HG03565 (cell line): ENCODE measurements around the gene REXO1.

Experiments
- ATAC-seq: cut with Tn5 transposase; IDR thresholded peaks from one replicate; pipeline ENCODE4 v1.9.1; 2021; ENCODE audit warnings: mild to moderate bottlenecking, moderate library complexity; ENCODE audit not compliant: unreplicated experiment

Gene REXO1

DNA sequence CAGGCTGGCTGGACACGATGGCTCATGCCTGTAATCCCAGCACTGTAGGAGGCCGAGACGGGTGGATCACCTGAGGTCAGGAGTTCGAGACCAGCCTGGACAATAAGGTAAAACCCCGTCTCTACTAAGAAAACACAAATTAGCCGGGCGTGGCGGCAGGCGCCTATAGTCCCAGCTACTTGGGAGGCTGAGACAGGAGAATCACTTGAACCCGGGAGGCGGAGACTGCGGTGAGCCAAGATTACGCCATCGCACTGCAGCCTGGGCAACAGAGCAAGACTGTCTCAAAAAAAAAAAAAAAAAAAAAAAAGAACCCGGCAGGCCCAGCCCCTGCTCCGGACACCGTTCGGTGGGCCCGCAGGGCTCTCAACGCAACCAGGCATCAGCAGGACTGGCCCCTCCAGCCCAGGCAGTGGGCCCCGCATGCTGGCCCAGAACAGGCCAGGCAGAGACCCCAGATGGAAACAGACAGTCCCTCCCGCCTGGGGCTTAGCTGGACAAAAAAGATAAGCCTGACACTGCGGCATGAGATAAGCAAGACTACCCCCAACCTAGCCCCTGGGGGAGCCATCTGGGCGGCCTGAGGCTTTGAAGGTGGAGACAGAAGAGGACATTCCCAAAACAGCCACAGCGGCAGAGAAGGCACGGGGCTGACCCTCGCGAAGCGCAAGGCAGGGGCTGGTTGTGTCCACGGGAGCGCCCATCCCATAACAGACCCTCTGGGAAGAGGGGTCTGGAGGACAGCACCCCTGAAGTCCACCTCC is 11.6 kb downstream of the REXO1 start:
- ATAC-seq, result no peak

GRCh38 chr19:1833540-1833939 is 14.7 kb downstream of the REXO1 start:
- ATAC-seq, result no peak

DNA sequence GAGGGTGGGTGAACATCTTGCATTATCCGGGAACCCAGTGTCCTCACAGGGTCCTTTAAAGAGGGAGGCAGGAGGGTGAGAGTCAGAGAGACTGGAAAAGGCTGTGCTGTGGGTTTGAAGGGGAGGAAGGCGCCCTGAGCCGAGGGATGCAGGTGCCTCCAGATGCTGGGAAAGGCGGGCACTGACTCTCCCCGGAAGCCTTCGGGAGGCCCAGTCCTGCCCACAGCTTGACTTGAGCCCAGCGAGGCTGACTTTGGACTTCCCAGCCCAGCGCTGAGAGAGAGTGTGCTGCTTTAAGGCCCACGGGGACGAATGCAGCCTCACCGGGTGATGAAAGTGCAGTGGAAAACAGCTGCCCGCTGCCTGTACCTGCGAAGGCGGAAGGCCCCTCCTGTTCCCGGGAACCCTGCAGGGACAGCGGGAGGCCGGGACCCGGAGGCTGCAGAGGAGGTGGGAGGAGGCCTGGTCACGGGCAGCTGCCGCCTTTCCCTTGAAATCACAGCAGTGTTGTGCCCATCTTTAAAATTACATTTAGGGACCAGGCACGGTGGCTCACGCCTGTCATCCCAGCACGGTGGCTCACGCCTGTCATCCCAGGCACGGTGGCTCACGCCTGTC is 16.1 kb downstream of the REXO1 start:
- ATAC-seq, result no peak

GRCh38 chr19:1830978-1831377 is 17.3 kb downstream of the REXO1 start:
- no peak for ATAC-seq

DNA sequence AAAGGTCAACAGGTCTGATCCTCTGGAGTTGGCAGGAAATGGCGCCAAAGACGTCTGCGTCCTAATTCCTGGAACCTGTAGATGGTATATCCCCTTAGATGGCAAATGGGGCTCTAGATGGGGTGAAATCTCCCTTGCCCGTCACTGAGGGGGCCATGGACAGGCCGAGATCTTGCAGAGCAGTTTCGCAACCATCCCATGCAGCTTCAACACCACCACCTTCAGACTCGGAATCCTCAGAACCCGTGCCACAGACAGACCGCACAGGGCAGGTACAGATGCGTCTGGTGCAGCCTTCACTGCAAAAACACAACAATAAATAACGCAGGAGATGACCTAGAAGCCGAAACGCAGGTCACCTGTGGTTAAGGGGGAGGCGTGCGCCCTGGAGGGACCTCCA is 17.7 kb downstream of the REXO1 start:
- no peak for ATAC-seq

DNA sequence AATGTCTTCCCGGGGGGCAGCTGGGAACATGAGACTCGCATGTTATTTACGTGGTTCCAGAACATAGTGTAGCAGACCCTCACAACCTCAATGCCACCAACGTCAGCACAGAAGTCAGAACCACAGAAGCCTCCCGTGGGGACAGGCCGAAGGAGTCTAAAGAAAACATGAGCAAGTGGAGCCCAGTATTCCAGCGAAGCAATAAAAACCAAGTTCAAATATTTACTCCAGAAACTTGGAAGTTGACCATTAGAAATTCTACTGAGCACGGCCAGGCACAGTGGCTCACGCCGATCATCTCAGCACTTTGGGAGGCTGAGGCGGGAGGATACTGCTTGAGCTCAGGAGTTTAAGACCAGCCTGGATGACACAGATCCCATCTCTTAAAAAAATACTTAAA is 18.3 kb downstream of the REXO1 start:
- no peak for ATAC-seq

DNA sequence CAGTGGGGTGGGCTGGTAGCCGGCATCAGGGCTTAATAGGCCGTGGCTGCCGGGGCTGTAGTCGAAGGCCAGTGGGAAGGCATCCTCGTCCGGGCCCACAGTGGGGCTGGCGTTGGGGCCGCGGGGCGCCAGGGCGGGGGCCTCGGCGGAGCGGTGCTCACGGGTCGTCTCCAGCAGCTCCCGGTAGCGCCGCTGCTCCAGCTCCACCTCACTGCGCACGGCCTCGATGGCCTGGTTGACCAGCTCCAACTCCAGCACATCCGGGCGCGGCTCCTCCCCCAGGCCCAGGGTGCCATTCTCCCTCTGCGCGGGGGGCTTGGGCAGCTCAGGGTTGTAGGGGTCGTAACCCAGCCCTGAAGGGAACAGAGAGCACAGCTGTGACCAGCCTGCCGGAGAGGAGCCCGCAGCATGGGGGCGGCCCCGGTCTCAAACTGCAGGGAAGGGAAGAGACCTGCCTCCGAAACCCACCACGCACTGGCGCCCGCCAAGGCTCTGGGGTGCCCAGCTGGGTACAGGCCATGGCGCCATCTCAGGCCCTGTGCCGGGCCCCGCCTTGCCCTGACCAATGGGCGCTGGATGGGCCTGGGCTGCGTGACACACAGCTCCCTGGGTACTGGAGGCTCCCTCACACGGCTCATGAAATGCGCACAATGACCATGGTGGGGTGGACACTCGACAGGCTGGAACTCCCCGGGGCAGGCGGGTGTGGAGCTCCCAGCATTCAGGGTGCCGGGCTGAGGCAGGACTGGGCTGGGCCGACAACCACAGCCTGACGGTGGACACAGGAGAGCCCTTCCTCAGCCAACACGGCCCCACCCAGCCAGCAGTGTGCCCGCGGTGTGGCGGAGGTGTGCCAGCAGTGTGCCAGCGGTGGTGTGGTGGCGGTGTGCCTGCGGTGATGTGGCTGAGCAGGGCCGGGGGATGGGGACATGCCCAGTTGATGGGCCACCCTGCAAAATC is 19.7 kb downstream of the REXO1 start:
- no peak for ATAC-seq

- ATAC-seq, result no peak
Observed at GRCh38 chr19:1827566-1828278, 20.6 kb downstream of the REXO1 start.

- ATAC-seq, result no peak
Observed at GRCh38 chr19:1826557-1827521, 21.4 kb downstream of the REXO1 start.

DNA sequence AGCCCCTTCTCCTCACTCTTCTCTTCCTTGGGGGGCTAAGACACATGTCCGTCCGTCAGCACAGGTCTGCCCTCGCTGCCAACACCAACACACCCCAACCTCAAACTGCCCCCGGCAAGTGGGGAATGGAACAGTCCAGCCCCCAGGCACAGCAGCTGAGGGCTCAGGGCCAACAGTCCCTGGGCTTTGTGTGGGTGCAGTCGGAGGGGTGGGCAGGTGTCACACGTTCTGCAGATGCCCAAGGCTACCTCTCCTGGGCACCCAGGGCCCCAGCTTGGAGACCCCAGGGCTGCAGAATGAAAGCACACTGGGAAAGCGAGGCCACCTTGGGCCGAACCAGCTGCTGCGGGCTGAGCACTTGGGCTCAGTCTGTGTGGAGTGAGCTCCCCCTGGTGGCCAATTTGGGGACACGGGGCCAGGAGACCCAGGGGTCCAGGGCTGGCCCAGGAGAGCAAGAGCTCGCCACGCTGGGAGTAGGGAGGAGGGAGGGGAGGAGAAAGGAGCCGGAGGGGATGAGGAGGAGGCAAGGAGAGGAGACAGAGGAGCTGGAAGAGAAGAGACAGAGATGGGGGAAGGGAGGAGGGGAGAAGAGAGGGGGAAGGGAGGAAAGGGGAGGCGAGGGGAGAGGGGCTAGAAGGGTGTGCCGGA is 22.2 kb downstream of the REXO1 start:
- no peak for ATAC-seq

GRCh38 chr19:1824252-1824622 is 24.0 kb downstream of the REXO1 start:
- no peak for ATAC-seq

GRCh38 chr19:1823539-1824251 is 24.6 kb downstream of the REXO1 start:
- no peak for ATAC-seq

DNA sequence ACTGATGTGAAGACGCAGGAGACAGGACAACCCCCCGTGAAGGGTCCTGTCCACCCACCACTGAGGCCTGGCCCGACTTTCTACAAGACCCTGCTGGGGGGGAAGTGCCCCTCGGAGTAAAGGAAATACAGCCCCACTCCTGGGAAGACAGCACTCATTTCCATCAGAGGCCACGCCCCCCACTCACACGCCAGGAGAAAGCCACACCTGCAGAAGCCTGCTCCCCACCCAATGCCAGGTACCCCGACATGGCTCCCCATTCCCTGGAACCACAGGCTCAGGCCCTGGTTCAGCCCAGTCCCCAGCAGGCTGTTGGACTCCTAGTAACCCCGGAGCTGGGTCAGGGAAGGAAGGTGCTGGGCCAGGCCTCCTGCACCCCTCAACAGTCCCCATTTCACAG is 25.3 kb downstream of the REXO1 start:
- ATAC-seq, result no peak

DNA sequence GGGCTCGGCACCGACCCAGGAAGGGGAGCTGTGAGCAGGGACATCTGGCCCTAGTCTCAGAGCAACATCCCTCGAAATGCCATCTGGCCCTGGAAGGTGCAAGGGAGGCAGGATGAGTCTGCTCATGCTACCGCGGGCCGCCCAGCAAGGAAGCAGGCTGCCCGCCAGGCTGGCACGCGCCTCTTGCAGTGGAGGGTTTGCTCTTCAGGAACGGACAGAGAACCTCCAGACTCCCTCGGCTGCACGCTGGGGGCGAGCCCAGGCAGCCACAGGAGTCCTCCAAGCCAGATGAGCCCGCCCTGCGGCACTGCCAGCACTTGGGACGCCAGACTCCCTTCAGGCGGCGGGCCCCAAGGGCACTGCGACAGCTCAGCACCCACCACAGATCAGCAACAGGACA is 26.1 kb downstream of the REXO1 start:
- ATAC-seq, result no peak

DNA sequence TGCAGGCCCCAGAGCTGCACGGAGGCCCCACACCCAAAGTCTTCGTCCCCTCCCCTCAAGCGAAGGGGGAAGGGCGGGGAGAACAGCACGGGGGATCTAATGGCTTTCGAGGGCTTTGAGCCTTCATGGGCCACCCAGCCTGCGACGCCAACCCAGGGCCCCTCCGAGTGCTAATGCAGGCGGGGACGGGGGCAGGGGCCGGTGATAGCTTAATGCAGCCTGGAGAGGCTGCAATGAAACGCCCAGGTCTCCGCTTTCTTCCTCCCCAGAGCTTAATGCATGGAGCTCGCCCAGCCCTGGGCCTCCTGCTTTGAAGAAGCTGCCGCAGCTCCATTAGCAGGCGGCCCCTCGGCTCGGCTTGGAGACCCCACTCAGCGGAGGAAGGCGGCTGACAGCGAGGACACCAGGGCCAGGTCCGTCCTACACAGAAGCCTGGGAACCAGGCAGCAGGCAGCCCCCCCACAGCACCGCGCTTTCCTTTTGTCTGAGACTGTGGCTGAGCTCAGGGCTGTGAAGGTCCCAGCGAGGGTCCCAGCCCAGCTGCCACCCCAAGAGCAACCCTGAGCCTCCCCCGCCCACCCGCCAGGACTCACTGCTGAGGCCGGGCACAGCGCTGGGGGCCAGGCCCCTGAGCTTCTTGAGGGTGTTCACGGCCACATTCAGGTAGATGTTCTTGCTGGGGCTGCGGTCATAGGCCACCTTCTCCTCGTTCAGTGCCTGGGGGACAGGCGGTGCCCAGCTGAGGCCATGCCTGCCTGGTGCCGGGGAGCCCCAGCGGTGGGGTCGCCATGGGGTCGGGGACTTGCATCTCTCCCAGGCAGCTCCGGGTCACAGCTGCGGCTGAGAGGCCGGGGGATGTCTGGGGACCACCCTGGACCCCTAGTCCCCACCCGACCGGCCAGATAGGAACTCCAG is 28.7 kb downstream of the REXO1 start:
- ATAC-seq, result no peak

DNA sequence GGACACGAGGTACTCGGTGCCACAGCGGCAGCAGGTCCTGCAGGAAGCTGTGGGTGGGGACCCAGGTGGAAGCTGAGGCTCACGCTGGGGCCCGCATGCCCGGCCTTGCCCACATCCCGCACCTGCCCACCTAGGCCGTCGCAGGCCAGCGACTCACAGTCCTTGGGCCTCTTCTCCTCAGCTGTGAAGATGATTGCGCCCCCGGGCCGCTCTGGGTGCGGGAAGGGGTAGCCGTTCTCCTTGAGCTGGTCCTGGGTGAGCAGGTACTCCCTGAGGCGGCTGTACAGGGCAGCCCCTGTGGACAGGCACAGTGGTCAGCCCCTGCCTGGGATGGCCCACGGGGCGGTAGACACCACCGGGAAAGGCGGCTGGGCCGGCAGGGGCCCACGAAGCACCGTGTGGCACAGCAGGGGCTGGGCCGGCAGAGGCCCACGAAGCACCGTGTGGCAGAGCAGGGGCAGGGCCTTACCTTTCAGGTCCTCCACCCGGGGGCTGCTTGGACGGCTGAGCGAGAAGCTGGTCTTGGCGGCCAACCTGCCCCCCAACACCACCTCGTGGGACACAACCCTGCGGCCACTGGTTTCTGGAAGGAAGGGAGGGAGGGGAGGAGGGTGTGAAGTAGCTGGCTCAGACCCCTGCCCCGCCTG is 29.6 kb downstream of the REXO1 start:
- no peak for ATAC-seq

GRCh38 chr19:1817553-1818179 is 30.6 kb downstream of the REXO1 start:
- ATAC-seq, result no peak
